ENCODE measurements around the gene SNRPD3.

DNA sequence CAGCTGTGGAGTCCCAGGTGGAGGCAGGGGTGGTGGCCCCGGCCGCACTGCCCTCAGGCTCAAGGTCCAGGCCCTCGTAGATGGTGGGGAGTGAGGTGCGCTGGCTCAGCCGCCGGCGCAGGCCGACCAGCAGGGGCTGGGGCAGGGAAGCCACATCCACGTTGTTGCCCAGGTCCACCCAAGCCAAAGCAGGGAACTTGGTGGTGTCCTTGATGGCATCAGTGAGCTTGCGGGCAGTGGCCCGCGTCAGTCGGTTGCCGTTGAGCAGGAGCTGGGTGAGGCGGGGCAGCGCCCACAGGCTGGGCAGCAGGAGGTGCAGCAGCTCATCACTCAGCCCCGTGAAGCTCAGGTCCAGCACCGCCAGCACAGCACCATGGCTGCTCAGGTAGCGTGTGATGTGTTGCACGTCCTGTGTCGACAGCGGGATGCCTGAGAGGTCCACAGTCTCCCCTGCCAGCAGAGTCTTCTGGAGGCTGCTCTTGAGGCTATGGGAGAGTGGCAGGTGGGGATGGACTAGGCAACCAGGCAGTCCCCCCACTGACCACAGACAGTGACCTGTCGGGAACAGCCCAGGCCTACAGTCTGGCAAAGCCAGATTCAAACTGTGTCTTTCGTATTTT is 30.2 kb downstream of the SNRPD3 start:
- TF ChIP-seq POLR2AphosphoS5 (IDR thresholded peaks at IDR 0.05), result no peak
- TF ChIP-seq, protein P1, sequence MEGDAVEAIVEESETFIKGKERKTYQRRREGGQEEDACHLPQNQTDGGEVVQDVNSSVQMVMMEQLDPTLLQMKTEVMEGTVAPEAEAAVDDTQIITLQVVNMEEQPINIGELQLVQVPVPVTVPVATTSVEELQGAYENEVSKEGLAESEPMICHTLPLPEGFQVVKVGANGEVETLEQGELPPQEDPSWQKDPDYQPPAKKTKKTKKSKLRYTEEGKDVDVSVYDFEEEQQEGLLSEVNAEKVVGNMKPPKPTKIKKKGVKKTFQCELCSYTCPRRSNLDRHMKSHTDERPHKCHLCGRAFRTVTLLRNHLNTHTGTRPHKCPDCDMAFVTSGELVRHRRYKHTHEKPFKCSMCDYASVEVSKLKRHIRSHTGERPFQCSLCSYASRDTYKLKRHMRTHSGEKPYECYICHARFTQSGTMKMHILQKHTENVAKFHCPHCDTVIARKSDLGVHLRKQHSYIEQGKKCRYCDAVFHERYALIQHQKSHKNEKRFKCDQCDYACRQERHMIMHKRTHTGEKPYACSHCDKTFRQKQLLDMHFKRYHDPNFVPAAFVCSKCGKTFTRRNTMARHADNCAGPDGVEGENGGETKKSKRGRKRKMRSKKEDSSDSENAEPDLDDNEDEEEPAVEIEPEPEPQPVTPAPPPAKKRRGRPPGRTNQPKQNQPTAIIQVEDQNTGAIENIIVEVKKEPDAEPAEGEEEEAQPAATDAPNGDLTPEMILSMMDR (IDR thresholded peaks at IDR 0.05), result no peak
- TF ChIP-seq POLR2A (IDR thresholded peaks at IDR 0.05), result no peak
- no peak for TF ChIP-seq EP300 (IDR thresholded peaks at IDR 0.05)

Data from stomach (tissue), 4 donors.